DOHH2 (cell line): ENCODE results near the gene CALML6.
A peak's percentile ranks its signal among the peaks of the same experiment; 100 is the strongest.

Source experiments
- H3F3A ChIP-seq: fragments of 200-600 bp; sonication (generic), shearing (Covaris generic); 2 replicates; pipeline ENCODE4 v1.6.0; 2016; ENCODE audit warnings: antibody characterized with exemption, mild to moderate bottlenecking; ENCODE audit not compliant: control insufficient read depth, insufficient read depth
- H3K27ac ChIP-seq: fragments of 200-600 bp; sonication (generic); 2 replicates; pipeline ENCODE4 v1.5.1; 2014; ENCODE audit warnings: low read depth, mild to moderate bottlenecking, low read length, moderate library complexity
- H3K27me3 ChIP-seq: fragments of 200-600 bp; sonication (generic); 2 replicates; pipeline ENCODE4 v1.6.1; 2014; ENCODE audit warnings: mild to moderate bottlenecking, low read length, mixed read lengths; ENCODE audit not compliant: control insufficient read depth
- H3K36me3 ChIP-seq: fragments of 200-600 bp; sonication (generic); 2 replicates; pipeline ENCODE4 v1.6.1; 2014; ENCODE audit warnings: mild to moderate bottlenecking, low read length, moderate library complexity, mixed read lengths; ENCODE audit not compliant: control insufficient read depth
- H3K4me1 ChIP-seq: fragments of 200-600 bp; sonication (generic); 2 replicates; pipeline ENCODE4 v1.6.1; 2014; ENCODE audit warnings: mild to moderate bottlenecking, low read length, mixed read lengths; ENCODE audit not compliant: control insufficient read depth
- H3K4me2 ChIP-seq: fragments of 200-600 bp; sonication (generic); 2 replicates; pipeline ENCODE4 v1.6.0; 2014; ENCODE audit warnings: mild to moderate bottlenecking, low read length, moderate library complexity
- H3K4me3 ChIP-seq: fragments of 200-600 bp; sonication (generic); 2 replicates; pipeline ENCODE4 v1.5.1; 2014; ENCODE audit warnings: mild to moderate bottlenecking, low read length, mixed read lengths
- H3K79me2 ChIP-seq: fragments of 200-600 bp; sonication (generic); 2 replicates; pipeline ENCODE4 v1.6.1; 2014; ENCODE audit warnings: mild to moderate bottlenecking, low read length, mixed read lengths; ENCODE audit not compliant: control insufficient read depth
- H3K9me2 ChIP-seq: fragments of 200-600 bp; sonication (generic); replicated peaks from 2 replicates; pipeline ENCODE4 v1.6.1; 2014; ENCODE audit warnings: mild to moderate bottlenecking, low read length, mixed read lengths; ENCODE audit not compliant: control insufficient read depth
- H3K9me3 ChIP-seq: fragments of 200-600 bp; sonication (generic); 2 replicates; pipeline ENCODE4 v1.6.1; 2014; ENCODE audit warnings: antibody characterized with exemption, low read length, mixed read lengths; ENCODE audit not compliant: control insufficient read depth, insufficient read depth
- H4K20me1 ChIP-seq: fragments of 200-600 bp; sonication (generic); 2 replicates; pipeline ENCODE4 v1.6.0; 2014; ENCODE audit warnings: low read depth, mild to moderate bottlenecking, antibody characterized with exemption, low read length, moderate library complexity; ENCODE audit not compliant: control insufficient read depth, insufficient read depth
- CTCF ChIP-seq: fragments of 200-600 bp; sonication (generic); IDR thresholded peaks from one replicate; pipeline ENCODE4 v1.5.1; 2014; ENCODE audit warnings: antibody characterized with exemption, mild to moderate bottlenecking, low read depth, low read length; ENCODE audit not compliant: poor library complexity, severe bottlenecking
- EZH2phosphoT487 ChIP-seq: fragments of 200-600 bp; sonication (generic); IDR thresholded peaks from 2 replicates; pipeline ENCODE4 v1.6.1; 2017; ENCODE audit warnings: borderline replicate concordance, mild to moderate bottlenecking, antibody characterized with exemption, low read length, moderate library complexity, mixed read lengths

The CALML6 gene

GRCh38 chr1:1872329-1872994 lies 42.6 kb upstream of the CALML6 start:
- Histone ChIP-seq H3F3A (peaks cover 24% of the 10 kb centered on the region), H3K4me1 (peaks cover 89% of the 10 kb centered on the region), H3K27ac (no peak overlapping the region), H3K4me3 (no peak overlapping the region), H3K4me2 (peak overlapping the region; percentile 9), H3K79me2 (peaks cover 100% of the 10 kb centered on the region), H3K9me3 (no peaks in the 10 kb centered on the region), H3K36me3 (peaks cover 73% of the 10 kb centered on the region), H4K20me1 (peaks cover 43% of the 10 kb centered on the region), H3K27me3 (no peaks in the 10 kb centered on the region), H3K9me2 (no peaks in the 10 kb centered on the region)
- TF ChIP-seq EZH2phosphoT487 (no peak), CTCF (no peak)

DNA sequence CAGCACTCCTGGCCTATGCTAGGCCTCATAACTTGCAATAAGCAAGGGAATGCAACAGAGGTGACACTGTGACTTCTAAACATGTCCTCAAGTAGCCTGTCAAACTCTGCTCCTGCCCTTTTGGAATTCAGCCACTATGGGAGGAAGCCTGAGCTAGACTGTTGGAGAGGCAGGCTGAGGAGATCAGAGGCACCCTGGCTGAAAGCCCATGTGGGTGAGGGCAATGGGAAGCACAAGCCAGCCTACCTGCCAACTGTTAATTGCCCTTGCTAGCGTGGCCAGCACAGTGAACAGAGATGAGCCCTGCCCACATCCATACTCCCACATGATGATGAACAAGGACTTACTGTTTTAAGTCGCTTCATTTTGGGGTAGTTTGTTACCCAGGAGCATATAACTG lies 41.9 kb upstream of the CALML6 start:
- Histone ChIP-seq H3K79me2 (peaks cover 100% of the 10 kb centered on the region), H4K20me1 (peaks cover 49% of the 10 kb centered on the region), H3F3A (peaks cover 22% of the 10 kb centered on the region), H3K4me3 (no peak overlapping the region), H3K27ac (no peak overlapping the region; the same call in 1 of the 2 replicates), H3K9me2 (no peaks in the 10 kb centered on the region), H3K9me3 (no peaks in the 10 kb centered on the region), H3K4me1 (peaks cover 89% of the 10 kb centered on the region), H3K36me3 (peaks cover 78% of the 10 kb centered on the region), H3K27me3 (no peaks in the 10 kb centered on the region), H3K4me2 (peak overlapping the region; percentile 15)
- TF ChIP-seq EZH2phosphoT487 (no peak), CTCF (no peak)

DNA sequence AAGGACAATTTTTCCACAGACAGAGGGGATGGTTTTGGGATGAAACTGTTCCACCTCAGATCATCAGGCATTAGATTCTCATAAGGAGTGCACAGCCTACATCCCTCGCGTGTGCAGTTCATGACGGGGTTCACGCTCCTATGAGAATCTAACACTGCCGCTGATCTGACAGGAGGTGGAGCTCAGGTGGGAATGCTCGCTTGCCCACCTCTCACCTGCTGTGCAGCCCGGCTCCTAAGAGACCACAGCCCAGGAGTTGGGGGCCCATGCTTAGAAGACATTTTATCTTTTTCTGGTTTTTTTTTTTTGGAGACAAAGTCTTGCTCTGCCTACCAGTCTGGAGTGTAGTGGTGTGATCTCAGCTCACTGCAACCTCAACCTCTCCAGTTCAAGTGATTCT lies 40.2 kb upstream of the CALML6 start:
- Histone ChIP-seq H3K4me2 (no peak overlapping the region), H3K9me2 (no peaks in the 10 kb centered on the region), H3F3A (peaks cover 20% of the 10 kb centered on the region), H3K79me2 (peaks cover 100% of the 10 kb centered on the region), H4K20me1 (peaks cover 60% of the 10 kb centered on the region), H3K9me3 (no peaks in the 10 kb centered on the region), H3K4me1 (peaks cover 84% of the 10 kb centered on the region), H3K27ac (no peak overlapping the region), H3K27me3 (no peaks in the 10 kb centered on the region), H3K4me3 (no peak overlapping the region), H3K36me3 (peaks cover 86% of the 10 kb centered on the region)
- no peak for TF ChIP-seq EZH2phosphoT487
- TF ChIP-seq CTCF: no peak
